Suprapubic skin (tissue), 4 donors: ENCODE results near the gene FASTK. TPM values are rescaled to one million over a fixed set of nuclear protein-coding genes. Genes with fewer than 3 reads are reported as not detected.

ENCODE experiments used
- DNase-seq, 2 donors: peaks; one replicate each; pipeline ENCODE4 v3.0.0-alpha.2; 2019; ENCODE audit warnings: low spot score in 2 of 2
- H3K27ac ChIP-seq: fragments of 200-600 bp; sonication (generic); one replicate; pipeline ENCODE4 v1.5.1; 2019
- H3K27me3 ChIP-seq: fragments of 200-600 bp; sonication (generic); one replicate; pipeline ENCODE4 v1.5.1; 2019
- H3K36me3 ChIP-seq: fragments of 200-600 bp; sonication (generic); one replicate; pipeline ENCODE4 v1.5.1; 2019
- H3K4me1 ChIP-seq: fragments of 200-600 bp; sonication (generic); one replicate; pipeline ENCODE4 v1.5.1; 2019
- H3K4me3 ChIP-seq: fragments of 200-600 bp; sonication (generic); one replicate; pipeline ENCODE4 v1.5.1; 2019; ENCODE audit warnings: mild to moderate bottlenecking
- H3K9me3 ChIP-seq: fragments of 200-600 bp; sonication (generic); one replicate; pipeline ENCODE4 v1.5.1; 2019
- EP300 ChIP-seq: sonication (generic); formaldehyde crosslinking; IDR thresholded peaks from one replicate; pipeline ENCODE4 v1.6.1; 2017; ENCODE audit warnings: antibody characterized with exemption
- POLR2A ChIP-seq, 2 donors: fragments of 450-650 bp; IDR thresholded peaks; one replicate each; pipeline ENCODE4 v1.6.1; 2017; ENCODE audit warnings: antibody characterized with exemption in 2 of 2, mild to moderate bottlenecking in 2 of 2, moderate library complexity in 2 of 2
- POLR2AphosphoS5 ChIP-seq, 3 donors: sonication (generic); formaldehyde crosslinking; IDR thresholded peaks; one replicate each; pipeline ENCODE4 v1.6.1; 2017; ENCODE audit warnings: antibody characterized with exemption in 3 of 3
- WGBS: methylation state at CpG from one replicate; pipeline ENCODE4 v1.1.5; 2018; 5-methylcytosine and 5-hydroxymethylcytosine counted together
- total RNA-seq, 4 donors: library from RNA; depleted of rRNA; stranded (reverse); fragments of >200 nt; gene quantifications; one replicate each; pipeline ENCODE4 v1.1.0, GENCODE V29; 2016
- TF ChIP-seq, protein P1 (sequence below), 2 donors: fragments of 200-600 bp in 1 of 2; fragments of 450-650 bp in 1 of 2; sonication (generic) in 1 of 2; IDR thresholded peaks; one replicate each; pipeline ENCODE4 v1.5.1; 2016 to 2019; ENCODE audit warnings: antibody characterized with exemption in 2 of 2, mild to moderate bottlenecking in 1 of 2, moderate library complexity in 1 of 2

Gene FASTK
- total RNA-seq, 4 donors from 2014 or later = 76.8 to 102 (median 90.9) TPM

DNA sequence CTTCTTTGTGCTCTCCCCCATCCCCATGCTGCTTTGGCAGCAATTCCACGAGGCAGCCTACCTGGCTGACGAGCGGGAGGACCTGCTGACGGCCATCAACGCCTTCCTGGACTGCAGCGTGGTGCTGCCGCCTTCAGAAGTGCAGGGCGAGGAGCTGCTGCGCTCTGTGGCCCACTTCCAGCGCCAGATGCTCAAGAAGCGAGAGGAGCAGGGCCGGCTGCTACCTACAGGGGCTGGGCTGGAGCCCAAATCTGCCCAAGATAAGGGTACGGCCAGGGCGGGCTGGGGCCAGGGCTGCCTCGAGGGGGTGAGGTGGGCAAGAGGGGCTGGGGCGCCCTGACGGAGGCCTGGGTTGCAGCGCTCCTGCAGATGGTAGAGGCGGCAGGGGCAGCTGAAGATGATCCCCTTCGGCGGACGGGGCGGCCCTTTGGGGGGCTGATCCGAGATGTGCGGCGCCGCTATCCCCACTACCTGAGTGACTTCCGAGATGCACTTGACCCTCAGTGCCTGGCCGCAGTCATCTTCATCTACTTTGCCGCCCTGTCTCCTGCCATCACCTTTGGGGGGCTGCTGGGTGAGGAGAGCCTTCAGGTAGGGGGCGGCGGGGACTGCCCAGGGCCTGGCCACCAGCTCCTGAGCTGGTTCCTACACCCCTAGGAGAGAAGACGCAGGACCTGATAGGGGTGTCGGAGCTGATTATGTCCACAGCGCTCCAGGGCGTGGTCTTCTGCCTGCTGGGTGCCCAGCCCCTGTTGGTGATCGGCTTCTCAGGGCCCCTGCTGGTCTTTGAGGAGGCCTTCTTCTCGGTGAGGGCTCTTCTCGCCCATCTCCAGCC is 9.4 kb downstream of the FASTK start:
- Histone ChIP-seq H3K27me3 (no peaks in the 10 kb centered on the region), H3K36me3 (peaks cover 99% of the 10 kb centered on the region), H3K4me3 (no peak overlapping the region), H3K27ac (no peak overlapping the region), H3K4me1 (no peaks in the 10 kb centered on the region), H3K9me3 (no peaks in the 10 kb centered on the region)
- 92% methylated on average over 27 of the region's 39 CpGs for WGBS
- no peak for DNase-seq
- TF ChIP-seq POLR2A (IDR thresholded peaks at IDR 0.05) (no peak), POLR2AphosphoS5 (IDR thresholded peaks at IDR 0.05) (no peak), EP300 (no peak)
- TF ChIP-seq, protein P1, sequence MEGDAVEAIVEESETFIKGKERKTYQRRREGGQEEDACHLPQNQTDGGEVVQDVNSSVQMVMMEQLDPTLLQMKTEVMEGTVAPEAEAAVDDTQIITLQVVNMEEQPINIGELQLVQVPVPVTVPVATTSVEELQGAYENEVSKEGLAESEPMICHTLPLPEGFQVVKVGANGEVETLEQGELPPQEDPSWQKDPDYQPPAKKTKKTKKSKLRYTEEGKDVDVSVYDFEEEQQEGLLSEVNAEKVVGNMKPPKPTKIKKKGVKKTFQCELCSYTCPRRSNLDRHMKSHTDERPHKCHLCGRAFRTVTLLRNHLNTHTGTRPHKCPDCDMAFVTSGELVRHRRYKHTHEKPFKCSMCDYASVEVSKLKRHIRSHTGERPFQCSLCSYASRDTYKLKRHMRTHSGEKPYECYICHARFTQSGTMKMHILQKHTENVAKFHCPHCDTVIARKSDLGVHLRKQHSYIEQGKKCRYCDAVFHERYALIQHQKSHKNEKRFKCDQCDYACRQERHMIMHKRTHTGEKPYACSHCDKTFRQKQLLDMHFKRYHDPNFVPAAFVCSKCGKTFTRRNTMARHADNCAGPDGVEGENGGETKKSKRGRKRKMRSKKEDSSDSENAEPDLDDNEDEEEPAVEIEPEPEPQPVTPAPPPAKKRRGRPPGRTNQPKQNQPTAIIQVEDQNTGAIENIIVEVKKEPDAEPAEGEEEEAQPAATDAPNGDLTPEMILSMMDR (IDR thresholded peaks at IDR 0.05) = no peak

DNA sequence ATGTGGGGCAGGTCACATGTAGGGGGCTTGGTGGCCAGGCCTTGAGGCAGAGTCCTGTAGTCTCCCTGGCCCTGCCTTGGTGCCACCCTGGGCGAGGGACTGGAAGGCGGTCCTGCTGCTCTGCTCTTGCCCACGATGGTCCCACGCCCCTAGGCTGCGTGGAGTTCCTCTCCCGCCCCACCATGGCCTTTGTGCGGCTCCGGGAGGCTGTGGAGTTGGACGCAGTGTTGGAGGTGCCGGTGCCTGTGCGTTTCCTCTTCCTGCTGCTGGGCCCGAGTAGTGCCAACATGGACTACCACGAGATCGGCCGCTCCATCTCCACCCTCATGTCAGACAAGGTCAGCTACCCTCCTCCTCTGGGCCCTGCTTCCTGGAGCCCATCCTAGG is 10.0 kb downstream of the FASTK start:
- H3K27ac ChIP-seq = no peak overlapping the region
- H3K9me3 ChIP-seq = no peaks in the 10 kb centered on the region
- TF ChIP-seq, protein P1 (IDR thresholded peaks at IDR 0.05) = no peak
- TF ChIP-seq EP300 = no peak
- no peak for TF ChIP-seq POLR2A (IDR thresholded peaks at IDR 0.05)
- TF ChIP-seq POLR2AphosphoS5 (IDR thresholded peaks at IDR 0.05) = no peak
- peaks cover 99% of the 10 kb centered on the region for H3K36me3 ChIP-seq
- DNase-seq = no peak
- no peak overlapping the region for H3K4me3 ChIP-seq
- no peaks in the 10 kb centered on the region for H3K4me1 ChIP-seq
- H3K27me3 ChIP-seq = no peaks in the 10 kb centered on the region
- 85% methylated on average over 3 of the region's 15 CpGs for WGBS

- TF ChIP-seq POLR2A (IDR thresholded peaks at IDR 0.05) = no peak
- H3K4me1 ChIP-seq = no peaks in the 10 kb centered on the region
- H3K27ac ChIP-seq = no peak overlapping the region
- no peak for DNase-seq
- H3K36me3 ChIP-seq = peaks cover 99% of the 10 kb centered on the region
- no peaks in the 10 kb centered on the region for H3K9me3 ChIP-seq
- H3K4me3 ChIP-seq = no peak overlapping the region
- no peaks in the 10 kb centered on the region for H3K27me3 ChIP-seq
- 89% methylated on average over 10 of the region's 17 CpGs for WGBS
Observed at GRCh38 chr7:151069841-151070573, 10.6 kb downstream of the FASTK start.

DNA sequence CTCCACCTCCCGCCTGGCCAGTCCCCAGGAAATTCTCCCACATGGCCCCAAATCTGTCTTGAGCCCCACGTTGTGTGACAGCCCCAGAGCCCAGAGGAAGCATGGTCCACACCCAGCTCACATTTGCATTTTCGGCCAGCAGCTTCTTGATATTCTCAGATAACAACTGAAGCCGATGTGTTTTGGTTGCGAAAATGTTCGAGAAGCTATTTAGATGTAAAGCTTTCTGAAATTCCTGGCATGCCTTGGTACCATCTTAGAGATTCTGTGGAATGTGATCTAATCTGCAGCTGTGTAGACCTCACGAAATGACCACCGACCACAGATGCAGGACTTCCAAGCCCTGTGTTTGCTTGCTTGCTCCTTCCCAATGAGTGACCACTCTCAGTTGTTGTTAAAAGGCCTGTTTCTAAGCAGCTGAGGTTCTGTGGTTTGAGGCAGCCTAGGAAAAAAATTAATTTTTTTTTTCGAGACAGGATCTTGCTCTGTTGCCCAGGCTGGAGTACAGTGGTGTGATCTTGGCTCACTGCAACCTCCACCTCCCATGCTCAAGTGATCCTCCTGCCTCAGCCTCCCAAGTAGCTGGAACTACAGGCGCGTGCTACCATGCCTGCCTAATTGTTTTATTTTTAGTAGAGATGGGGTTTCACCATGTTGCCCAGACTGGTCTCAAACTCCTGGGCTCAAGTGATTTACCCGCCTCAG is 12.4 kb downstream of the FASTK start:
- no peak overlapping the region for H3K4me3 ChIP-seq
- no peak overlapping the region for H3K27ac ChIP-seq
- peaks cover 6% of the 10 kb centered on the region for H3K4me1 ChIP-seq
- H3K27me3 ChIP-seq = no peaks in the 10 kb centered on the region
- TF ChIP-seq, protein P1 (IDR thresholded peaks at IDR 0.05) = no peak
- TF ChIP-seq POLR2AphosphoS5 (IDR thresholded peaks at IDR 0.05) (no peak), POLR2A (IDR thresholded peaks at IDR 0.05) (no peak), EP300 (no peak)
- WGBS = 83% methylated on average over 12 of the region's 12 CpGs
- DNase-seq = no peak
- H3K36me3 ChIP-seq = peaks cover 94% of the 10 kb centered on the region
- no peaks in the 10 kb centered on the region for H3K9me3 ChIP-seq

DNA sequence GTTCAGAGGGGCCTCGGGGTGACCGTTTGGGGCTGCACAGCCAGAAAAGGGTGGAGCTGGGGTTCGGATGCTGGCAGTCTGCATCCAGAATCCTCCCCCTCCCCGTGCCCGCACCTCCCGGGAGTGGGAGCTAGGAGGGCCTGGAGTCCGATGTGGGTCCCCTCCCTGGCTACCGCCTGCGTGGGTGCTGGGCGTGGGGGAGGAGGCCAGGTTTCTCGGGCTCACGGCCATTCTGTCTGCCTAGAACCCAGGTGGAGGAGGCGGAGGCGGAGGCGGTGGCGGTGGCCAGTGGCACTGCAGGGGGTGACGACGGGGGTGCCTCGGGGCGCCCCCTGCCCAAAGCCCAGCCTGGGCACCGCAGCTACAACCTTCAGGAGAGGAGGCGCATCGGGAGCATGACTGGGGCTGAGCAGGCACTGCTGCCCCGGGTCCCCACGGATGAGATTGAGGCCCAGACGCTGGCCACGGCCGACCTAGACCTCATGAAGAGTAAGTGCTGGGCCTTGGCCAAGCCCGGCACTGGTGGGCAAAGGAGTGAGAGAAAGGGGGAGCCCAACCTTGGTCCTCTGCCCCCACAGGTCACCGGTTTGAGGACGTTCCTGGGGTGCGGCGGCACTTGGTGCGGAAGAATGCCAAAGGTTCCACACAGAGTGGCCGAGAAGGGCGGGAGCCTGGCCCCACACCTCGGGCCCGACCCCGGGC is 14.2 kb downstream of the FASTK start:
- no peak for DNase-seq
- H3K27me3 ChIP-seq = no peaks in the 10 kb centered on the region
- H3K36me3 ChIP-seq = peaks cover 83% of the 10 kb centered on the region
- H3K27ac ChIP-seq = no peak overlapping the region
- WGBS = 86% methylated on average over 26 of the region's 39 CpGs
- H3K9me3 ChIP-seq = no peaks in the 10 kb centered on the region
- no peak for TF ChIP-seq POLR2A (IDR thresholded peaks at IDR 0.05)
- no peak for TF ChIP-seq EP300
- TF ChIP-seq, protein P1 (IDR thresholded peaks at IDR 0.05) = no peak
- no peak for TF ChIP-seq POLR2AphosphoS5 (IDR thresholded peaks at IDR 0.05)
- no peak overlapping the region for H3K4me3 ChIP-seq
- peaks cover 24% of the 10 kb centered on the region for H3K4me1 ChIP-seq
